Esophagus squamous epithelium (tissue), 5 donors: ENCODE measurements around the gene SNX9. TPM values are rescaled to one million over a fixed set of nuclear protein-coding genes. Genes with fewer than 3 reads are reported as not detected.
"Not testable (repeated sequence)": the region's sequence is repeated elsewhere in the genome, so short reads cannot be mapped to it uniquely, and the experiment has no call there.

Experiments
- DNase-seq: peaks from one replicate; lab custom pipeline; 2025; lab: John Stamatoyannopoulos, UW
- H3K27ac ChIP-seq, 4 donors: fragments of 200-600 bp; sonication (generic); one replicate each; pipeline ENCODE4 v1.5.1; 2016 to 2019; ENCODE audit warnings: mild to moderate bottlenecking in 1 of 4
- H3K27me3 ChIP-seq, 4 donors: fragments of 200-600 bp; sonication (generic); 1 replicate in 3 of 4; 2 replicates in 1 of 4; pipeline versions ENCODE4 v1.5.1 to v1.6.0; 2017 to 2021; ENCODE audit warnings: antibody characterized with exemption in 1 of 4
- H3K36me3 ChIP-seq, 3 donors: fragments of 200-600 bp; sonication (generic); one replicate each; pipeline ENCODE4 v1.5.1; 2016 to 2019
- H3K4me1 ChIP-seq, 3 donors: fragments of 200-600 bp; sonication (generic); one replicate each; pipeline ENCODE4 v1.5.1; 2017 to 2019
- H3K4me3 ChIP-seq, 4 donors: fragments of 200-600 bp; sonication (generic); 1 replicate in 3 of 4; 2 replicates in 1 of 4; pipeline ENCODE4 v1.5.1; 2016 to 2019; ENCODE audit warnings: mild to moderate bottlenecking in 2 of 4, moderate library complexity in 1 of 4
- H3K9me3 ChIP-seq, 3 donors: fragments of 200-600 bp; sonication (generic); one replicate each; pipeline ENCODE4 v1.5.1; 2016 to 2019
- POLR2A ChIP-seq, 4 donors: fragments of 450-650 bp; IDR thresholded peaks; one replicate each; pipeline ENCODE4 v1.6.1; 2017; ENCODE audit warnings: antibody characterized with exemption in 4 of 4, mild to moderate bottlenecking in 4 of 4, moderate library complexity in 3 of 4
- WGBS, 2 donors: methylation state at CpG; one replicate each; pipeline ENCODE4 v1.1.5; 2018; 5-methylcytosine and 5-hydroxymethylcytosine counted together
- intact Hi-C: fragments of 100-400 bp; cut with DNase I; formaldehyde crosslinking; loops from one replicate; pipeline ENCODE4 v1.15.0; 2022
- total RNA-seq, 4 donors: library from RNA; depleted of rRNA; stranded (reverse); fragments of >200 nt; gene quantifications; one replicate each; pipeline ENCODE4 v1.1.0, GENCODE V29; 2016
- TF ChIP-seq, protein P1 (sequence below), 6 experiments: fragments of 450-650 bp in 4 of 6; fragments of 200-600 bp in 2 of 6; sonication (generic) in 2 of 6; IDR thresholded peaks; one replicate each; pipeline ENCODE4 v1.5.1; 2016 to 2019; ENCODE audit warnings: antibody characterized with exemption in 6 of 6, mild to moderate bottlenecking in 4 of 6, moderate library complexity in 4 of 6
- donor health status: DM: yes; HTN: yes; CAD: no.

The SNX9 gene
- total RNA-seq, 4 donors from 2014 or later, result 19.9 to 39.9 (median 33.5) TPM

DNA sequence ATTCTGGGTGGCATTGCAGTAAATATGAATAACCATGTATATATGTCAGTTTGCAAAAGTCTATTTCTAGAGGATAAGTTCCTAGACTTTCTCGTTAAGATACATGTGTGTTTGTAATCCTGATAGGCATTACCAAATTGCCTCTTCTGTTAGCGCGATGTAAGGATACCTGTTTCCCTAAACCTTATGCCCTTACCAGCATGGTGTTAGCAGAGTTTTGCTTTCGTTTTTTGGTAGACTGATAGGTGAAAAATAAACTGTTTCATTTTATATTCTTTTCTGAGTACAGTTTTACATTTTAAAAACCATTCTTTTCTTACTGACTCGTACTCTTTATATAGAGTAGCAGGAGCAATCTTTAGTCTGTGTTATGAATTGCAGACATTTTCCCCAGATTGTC is 32.3 kb downstream of the SNX9 start:
- Histone ChIP-seq H3K4me1 (peaks cover 0 to 18% (median 8%) of the 10 kb centered on the region in 3 donors), H3K36me3 (no peaks in the 10 kb centered on the region), H3K27me3 (no peaks in the 10 kb centered on the region), H3K9me3 (peaks cover 0 to 20% (median 0%) of the 10 kb centered on the region in 3 donors), H3K27ac (no peak overlapping the region), H3K4me3 (no peak overlapping the region)
- TF ChIP-seq, protein P1, sequence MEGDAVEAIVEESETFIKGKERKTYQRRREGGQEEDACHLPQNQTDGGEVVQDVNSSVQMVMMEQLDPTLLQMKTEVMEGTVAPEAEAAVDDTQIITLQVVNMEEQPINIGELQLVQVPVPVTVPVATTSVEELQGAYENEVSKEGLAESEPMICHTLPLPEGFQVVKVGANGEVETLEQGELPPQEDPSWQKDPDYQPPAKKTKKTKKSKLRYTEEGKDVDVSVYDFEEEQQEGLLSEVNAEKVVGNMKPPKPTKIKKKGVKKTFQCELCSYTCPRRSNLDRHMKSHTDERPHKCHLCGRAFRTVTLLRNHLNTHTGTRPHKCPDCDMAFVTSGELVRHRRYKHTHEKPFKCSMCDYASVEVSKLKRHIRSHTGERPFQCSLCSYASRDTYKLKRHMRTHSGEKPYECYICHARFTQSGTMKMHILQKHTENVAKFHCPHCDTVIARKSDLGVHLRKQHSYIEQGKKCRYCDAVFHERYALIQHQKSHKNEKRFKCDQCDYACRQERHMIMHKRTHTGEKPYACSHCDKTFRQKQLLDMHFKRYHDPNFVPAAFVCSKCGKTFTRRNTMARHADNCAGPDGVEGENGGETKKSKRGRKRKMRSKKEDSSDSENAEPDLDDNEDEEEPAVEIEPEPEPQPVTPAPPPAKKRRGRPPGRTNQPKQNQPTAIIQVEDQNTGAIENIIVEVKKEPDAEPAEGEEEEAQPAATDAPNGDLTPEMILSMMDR (IDR thresholded peaks at IDR 0.05), result no peak
- TF ChIP-seq POLR2A (IDR thresholded peaks at IDR 0.05), result no peak
- WGBS, 2 donors, result 91 to 96% methylated on average over 5 of the region's 5 CpGs
- intact Hi-C loops, result no loop called here
- DNase-seq, result no peak

DNA sequence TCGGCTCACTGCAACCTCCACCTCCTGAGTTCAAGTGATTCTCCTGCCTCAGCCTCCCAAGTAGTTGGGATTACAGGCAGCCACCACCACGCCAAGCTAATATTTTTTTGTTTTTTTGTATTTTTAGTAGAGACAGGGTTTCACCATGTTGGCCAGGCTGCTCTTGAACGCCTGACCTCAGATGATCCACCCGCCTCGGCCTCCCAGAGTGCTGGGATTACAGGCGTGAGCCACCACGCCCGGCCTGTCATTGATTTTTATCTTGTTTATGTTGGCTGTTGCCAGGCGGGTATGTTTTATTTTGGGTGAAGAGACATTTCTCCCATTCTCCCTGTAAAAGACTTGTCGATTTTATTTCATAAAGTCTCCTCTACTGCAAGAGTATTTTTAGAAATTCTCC is 32.8 kb downstream of the SNX9 start:
- not testable (repeated sequence) for H3K4me3 ChIP-seq, DNase-seq

DNA sequence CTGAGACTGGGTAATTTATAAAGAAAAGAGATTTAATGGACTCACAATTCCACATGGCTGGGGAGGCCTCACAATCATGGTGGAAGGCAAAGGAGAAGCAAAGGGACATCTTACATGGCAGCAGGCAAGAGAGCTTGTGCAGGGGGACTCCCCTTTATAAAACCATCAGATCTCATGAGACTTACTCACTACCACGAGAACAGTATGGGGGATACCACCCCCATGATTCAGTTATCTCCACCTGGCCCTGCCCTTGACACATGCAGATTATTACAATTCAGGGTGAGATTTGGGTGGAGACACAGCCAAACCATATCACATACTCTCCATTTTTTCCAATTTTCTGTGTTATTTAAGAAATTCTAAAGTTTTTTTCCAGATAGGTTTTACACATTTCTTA is 35.6 kb downstream of the SNX9 start:
- H3K36me3 ChIP-seq, H3K27ac ChIP-seq, intact Hi-C loops, H3K9me3 ChIP-seq, DNase-seq, H3K27me3 ChIP-seq, H3K4me3 ChIP-seq: not testable (repeated sequence)
- WGBS, 2 donors, result 72 to 93% methylated on average over 1 of the region's 1 CpG
- H3K4me1 ChIP-seq, result peaks cover 0 to 40% (median 18%) of the 10 kb centered on the region in 3 donors

More for the DNA sequence above, 32.8 kb downstream of the SNX9 start:
- Histone ChIP-seq H3K4me1 (peaks cover 0 to 23% (median 13%) of the 10 kb centered on the region in 3 donors), H3K9me3 (peaks cover 0 to 20% (median 0%) of the 10 kb centered on the region in 3 donors)
- H3K27ac ChIP-seq, H3K27me3 ChIP-seq, H3K36me3 ChIP-seq, intact Hi-C loops: not testable (repeated sequence)
- 70 to 72% methylated on average over 10 of the region's 10 CpGs for WGBS, 2 donors

DNA sequence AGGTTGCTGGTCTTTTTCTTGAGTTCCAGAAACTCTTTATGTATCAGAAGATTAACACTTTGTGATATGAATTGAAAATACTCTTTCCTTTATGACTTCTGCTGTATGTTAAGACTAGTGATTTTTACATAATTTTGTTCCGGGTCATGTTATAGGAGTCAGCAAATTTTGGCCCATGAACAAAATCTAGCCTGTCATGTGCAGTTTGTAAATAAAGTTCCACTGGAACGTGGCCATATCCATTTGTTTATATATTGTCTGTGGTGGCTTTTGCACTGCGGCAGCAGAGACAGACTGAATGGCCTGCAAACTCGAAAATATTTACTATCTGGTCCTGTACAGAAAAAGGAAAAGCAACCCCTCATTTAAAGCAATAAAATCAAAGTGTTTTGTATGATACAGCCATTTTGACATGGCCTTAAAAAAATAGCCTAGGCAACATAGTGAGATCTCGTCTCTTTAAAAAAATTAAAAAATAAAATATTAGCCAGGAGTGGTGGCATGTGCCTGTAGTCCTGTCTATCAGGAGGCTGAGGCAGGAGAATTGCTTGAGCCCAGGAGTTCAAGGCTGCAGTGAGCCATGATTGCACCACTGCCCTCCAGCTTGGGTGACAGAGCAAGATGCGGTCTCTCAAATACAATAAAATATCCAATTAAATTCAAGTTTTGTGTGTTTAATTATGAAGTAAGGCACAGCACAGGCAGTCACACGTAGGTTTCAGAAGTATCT is 36.9 kb downstream of the SNX9 start:
- no peak overlapping the region for H3K27ac ChIP-seq
- peaks cover 0 to 52% (median 18%) of the 10 kb centered on the region in 3 donors for H3K4me1 ChIP-seq
- H3K4me3 ChIP-seq, result no peak overlapping the region
- H3K9me3 ChIP-seq, result no peaks in the 10 kb centered on the region
- no peaks in the 10 kb centered on the region for H3K36me3 ChIP-seq
- intact Hi-C loops, result no loop called here
- H3K27me3 ChIP-seq, result no peaks in the 10 kb centered on the region
- no peak for TF ChIP-seq POLR2A (IDR thresholded peaks at IDR 0.05)
- TF ChIP-seq, protein P1 (IDR thresholded peaks at IDR 0.05), result no peak
- no peak for DNase-seq
- WGBS, 2 donors, result 60 to 70% methylated on average over 7 of the region's 7 CpGs

DNA sequence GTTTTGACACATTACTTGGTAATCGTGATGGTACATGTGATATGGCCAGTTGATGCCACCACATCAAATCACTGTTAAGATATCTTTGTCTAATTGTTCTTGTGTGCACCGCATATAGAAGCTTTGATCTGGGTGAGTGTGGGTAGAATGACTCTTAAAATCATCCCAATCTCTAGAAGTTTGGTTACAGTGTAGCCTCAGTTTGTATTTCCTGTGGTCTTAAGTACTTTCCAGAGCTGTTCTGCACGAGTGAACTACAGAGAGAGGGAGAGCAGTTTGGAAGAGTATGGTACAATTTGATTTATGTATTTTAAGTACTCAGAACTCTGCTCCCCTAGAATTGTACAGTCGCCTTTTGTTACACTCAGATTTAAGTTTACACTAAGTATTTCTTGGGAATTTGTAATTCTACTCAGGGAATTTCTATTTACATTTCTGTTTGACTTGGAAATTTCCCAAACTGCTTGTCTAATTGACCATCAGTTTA is 37.5 kb downstream of the SNX9 start:
- Histone ChIP-seq H3K9me3 (no peaks in the 10 kb centered on the region), H3K4me3 (no peak overlapping the region), H3K27ac (no peak overlapping the region), H3K27me3 (no peaks in the 10 kb centered on the region), H3K4me1 (peaks cover 0 to 52% (median 18%) of the 10 kb centered on the region in 3 donors), H3K36me3 (no peaks in the 10 kb centered on the region)
- TF ChIP-seq, protein P1 (IDR thresholded peaks at IDR 0.05), result no peak
- no peak for TF ChIP-seq POLR2A (IDR thresholded peaks at IDR 0.05)
- WGBS, 2 donors, result 35 to 44% methylated on average over 4 of the region's 4 CpGs
- DNase-seq, result no peak
- intact Hi-C loops, result no loop called here

DNA sequence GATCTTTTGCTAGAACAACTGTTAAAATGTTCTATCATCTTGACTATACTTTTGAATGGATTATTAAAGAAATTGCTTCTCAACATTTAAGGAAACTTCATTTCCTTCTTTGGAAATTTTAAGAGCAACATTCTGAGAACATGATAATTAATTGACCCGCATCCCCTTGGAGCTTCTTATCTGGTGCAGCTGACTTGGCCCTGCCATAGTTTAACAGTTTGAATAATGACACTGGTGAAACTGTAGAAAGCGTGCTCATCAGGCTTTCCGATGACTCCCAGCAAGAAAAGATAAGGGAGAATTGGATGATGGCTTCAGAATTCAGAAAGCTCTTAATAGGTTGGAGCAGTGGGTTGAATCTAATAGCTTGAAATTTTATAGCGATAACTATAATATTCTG is 38.1 kb downstream of the SNX9 start:
- no peak for DNase-seq
- TF ChIP-seq, protein P1 (IDR thresholded peaks at IDR 0.05), result no peak
- TF ChIP-seq POLR2A (IDR thresholded peaks at IDR 0.05), result no peak
- Histone ChIP-seq H3K27ac (no peak overlapping the region), H3K36me3 (no peaks in the 10 kb centered on the region), H3K27me3 (no peaks in the 10 kb centered on the region), H3K4me3 (no peak overlapping the region), H3K9me3 (no peaks in the 10 kb centered on the region), H3K4me1 (peaks cover 0 to 46% (median 19%) of the 10 kb centered on the region in 3 donors)
- intact Hi-C loops, result no loop called here
- 83 to 84% methylated on average over 4 of the region's 4 CpGs for WGBS, 2 donors
